Astrocyte of the hippocampus (primary cell): ENCODE results near the gene UBA3.

Experiments used
- DNase-seq: peaks from one replicate; pipeline ENCODE4 v3.0.0; 2011; ENCODE audit warnings: low read depth, low spot score

UBA3 gene

GRCh38 chr3:69012100-69012799 is 67.9 kb downstream of the UBA3 start:
- peak; percentile 39 for DNase-seq

DNA sequence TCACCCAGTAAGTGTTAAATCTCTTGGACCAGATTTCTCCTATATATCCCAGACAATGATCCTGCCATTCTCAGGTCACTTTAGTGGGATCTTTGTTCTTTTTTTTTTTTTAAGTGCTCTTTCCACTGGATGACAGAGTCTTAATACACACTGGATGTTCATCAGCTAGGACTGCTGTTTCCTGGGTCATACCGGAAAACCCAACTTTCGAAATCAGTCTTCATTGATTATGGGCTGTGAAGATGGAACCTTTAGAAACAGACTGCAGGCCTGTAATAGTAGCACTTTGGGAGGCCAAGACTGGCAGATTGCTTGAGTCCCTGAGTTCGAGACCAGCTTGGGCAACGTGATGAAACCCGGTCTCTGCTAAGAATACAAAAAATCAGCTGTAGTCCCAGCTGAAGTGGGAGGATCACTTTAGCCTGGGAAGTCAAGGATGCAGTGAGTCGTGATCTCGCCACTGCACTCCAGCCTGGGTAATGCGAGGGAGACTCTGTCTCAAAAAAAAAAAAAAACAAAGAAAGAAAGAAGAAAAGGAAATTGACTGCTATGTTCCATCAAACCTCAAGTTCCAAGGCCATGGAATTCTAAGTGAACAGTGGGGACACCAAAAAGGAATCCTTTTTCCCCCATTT is 69.0 kb downstream of the UBA3 start:
- peak; percentile 16 for DNase-seq

- peak; percentile 92 for DNase-seq
These were observed 70.4 kb downstream of the UBA3 start for GRCh38 chr3:69009559-69010410.

GRCh38 chr3:69008980-69009379 is 71.2 kb downstream of the UBA3 start:
- DNase-seq = peak; percentile 41

- DNase-seq = no peak
These were observed 74.2 kb downstream of the UBA3 start for GRCh38 chr3:69005791-69006482.

- no peak for DNase-seq
These were observed 74.9 kb downstream of the UBA3 start for GRCh38 chr3:69005071-69005790.
